SK-N-SH (cell line): ENCODE results near the gene CAV1.

Source experiments
- CHD2 ChIP-seq: fragments of 150-350 bp; IDR thresholded peaks from 2 replicates; pipeline ENCODE4 v1.6.1; 2018; ENCODE audit warnings: low read length; ENCODE audit not compliant: partially characterized antibody
- CTCF ChIP-seq: fragments of 200-600 bp; sonication (generic); IDR thresholded peaks from 2 replicates; pipeline ENCODE4 v1.6.1; 2017; ENCODE audit warnings: antibody characterized with exemption, mild to moderate bottlenecking, moderate library complexity
- POLR2AphosphoS5 ChIP-seq: IDR thresholded peaks from 2 replicates; pipeline ENCODE4 v1.6.1; 2012; ENCODE audit warnings: low read depth, low read length
- TAF1 ChIP-seq: IDR thresholded peaks from 2 replicates; pipeline ENCODE4 v1.6.1; 2012; ENCODE audit warnings: low read depth, mild to moderate bottlenecking, low read length, moderate library complexity, borderline replicate concordance
- TF ChIP-seq, protein P1 (sequence below): IDR thresholded peaks from 2 replicates; pipeline ENCODE4 v1.4.0; 2012; ENCODE audit warnings: low read depth

DNA sequence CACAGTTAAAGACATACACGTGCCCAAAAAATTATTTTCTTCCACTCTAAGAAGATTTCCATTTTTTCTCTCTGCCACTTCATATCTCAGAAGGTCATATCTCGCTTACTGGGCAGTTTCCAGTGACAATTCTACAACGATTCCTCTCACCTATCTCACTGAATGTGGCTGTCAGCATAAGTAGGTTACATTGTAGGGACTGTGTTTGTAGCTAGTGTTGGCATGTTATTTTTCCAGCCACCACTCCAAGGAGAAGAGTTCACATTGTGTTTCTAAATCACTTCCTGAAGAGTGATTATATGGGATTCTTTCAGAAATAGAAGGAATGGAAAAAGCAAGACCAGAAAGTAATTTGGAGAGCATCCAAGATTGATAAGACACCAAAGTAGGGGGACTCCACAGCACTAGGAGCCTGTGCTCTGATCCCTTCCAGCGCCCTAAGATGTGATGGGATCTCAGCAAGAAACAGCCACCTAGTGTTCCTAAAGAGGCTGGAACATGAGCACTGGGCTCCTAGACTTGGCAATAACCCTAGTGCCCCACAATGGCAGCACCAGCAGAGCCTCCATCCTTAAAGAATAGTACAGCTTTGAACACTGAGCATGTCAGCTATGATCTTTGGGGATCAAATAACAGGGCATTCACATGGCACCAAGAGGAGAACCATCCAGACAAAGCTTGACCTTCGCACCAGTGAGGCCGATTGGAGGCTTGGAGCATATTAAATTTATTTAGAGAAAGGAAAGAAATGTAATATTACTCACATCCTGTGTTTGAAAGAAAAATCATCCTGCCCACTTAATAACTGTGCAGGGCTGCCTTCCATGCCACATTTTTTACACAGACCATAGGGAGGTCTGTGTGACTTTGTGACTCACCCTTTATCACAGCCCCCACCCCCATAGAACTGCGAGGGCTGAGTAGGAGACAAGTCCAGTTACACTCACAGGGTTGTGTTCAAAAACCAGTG, 51.8 kb downstream of the CAV1 start:
- TF ChIP-seq CTCF (peak; percentile 35), POLR2AphosphoS5 (peak; percentile 75), CHD2 (no peak), TAF1 (0 out of 2 replicates have a peak, but pooled peaks have one; percentile 45)
- TF ChIP-seq, protein P1, sequence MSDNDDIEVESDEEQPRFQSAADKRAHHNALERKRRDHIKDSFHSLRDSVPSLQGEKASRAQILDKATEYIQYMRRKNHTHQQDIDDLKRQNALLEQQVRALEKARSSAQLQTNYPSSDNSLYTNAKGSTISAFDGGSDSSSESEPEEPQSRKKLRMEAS: peak; percentile 93
